SK-N-SH treated with all-trans-retinoic acid at 6 μM for 48 hours (cell line): ENCODE data around the gene FBH1.

Experiments
- PPARA ChIP-seq: fragments of 250-450 bp; sonication (Bioruptor Pico); IDR thresholded peaks from 2 replicates; pipeline ENCODE4 v1.5.0; 2020; ENCODE audit warnings: mild to moderate bottlenecking, borderline replicate concordance
- RARB ChIP-seq: fragments of 250-450 bp; sonication (Bioruptor Pico); IDR thresholded peaks from 2 replicates; pipeline ENCODE4 v1.8.0; 2021; ENCODE audit warnings: mild to moderate bottlenecking, moderate library complexity
- TCF4 ChIP-seq: fragments of 250-450 bp; sonication (Bioruptor Pico); IDR thresholded peaks from 2 replicates; pipeline ENCODE4 v1.8.0; 2021; ENCODE audit warnings: mild to moderate bottlenecking, moderate library complexity, borderline replicate concordance
- ZFP3 ChIP-seq: fragments of 250-450 bp; sonication (Bioruptor Pico); IDR thresholded peaks from 2 replicates; pipeline ENCODE4 v1.5.0; 2020; ENCODE audit warnings: mild to moderate bottlenecking, moderate library complexity
- ZNF8 ChIP-seq: fragments of 450-650 bp; formaldehyde crosslinking; IDR thresholded peaks from 2 replicates; pipeline ENCODE4 v1.5.0; 2020; ENCODE audit warnings: mild to moderate bottlenecking, moderate library complexity
- TF ChIP-seq, protein P1 (sequence below): fragments of 250-450 bp; sonication (Bioruptor Pico); IDR thresholded peaks from 2 replicates; pipeline ENCODE4 v1.5.1; 2020; ENCODE audit warnings: low read depth, mild to moderate bottlenecking, moderate library complexity

DNA sequence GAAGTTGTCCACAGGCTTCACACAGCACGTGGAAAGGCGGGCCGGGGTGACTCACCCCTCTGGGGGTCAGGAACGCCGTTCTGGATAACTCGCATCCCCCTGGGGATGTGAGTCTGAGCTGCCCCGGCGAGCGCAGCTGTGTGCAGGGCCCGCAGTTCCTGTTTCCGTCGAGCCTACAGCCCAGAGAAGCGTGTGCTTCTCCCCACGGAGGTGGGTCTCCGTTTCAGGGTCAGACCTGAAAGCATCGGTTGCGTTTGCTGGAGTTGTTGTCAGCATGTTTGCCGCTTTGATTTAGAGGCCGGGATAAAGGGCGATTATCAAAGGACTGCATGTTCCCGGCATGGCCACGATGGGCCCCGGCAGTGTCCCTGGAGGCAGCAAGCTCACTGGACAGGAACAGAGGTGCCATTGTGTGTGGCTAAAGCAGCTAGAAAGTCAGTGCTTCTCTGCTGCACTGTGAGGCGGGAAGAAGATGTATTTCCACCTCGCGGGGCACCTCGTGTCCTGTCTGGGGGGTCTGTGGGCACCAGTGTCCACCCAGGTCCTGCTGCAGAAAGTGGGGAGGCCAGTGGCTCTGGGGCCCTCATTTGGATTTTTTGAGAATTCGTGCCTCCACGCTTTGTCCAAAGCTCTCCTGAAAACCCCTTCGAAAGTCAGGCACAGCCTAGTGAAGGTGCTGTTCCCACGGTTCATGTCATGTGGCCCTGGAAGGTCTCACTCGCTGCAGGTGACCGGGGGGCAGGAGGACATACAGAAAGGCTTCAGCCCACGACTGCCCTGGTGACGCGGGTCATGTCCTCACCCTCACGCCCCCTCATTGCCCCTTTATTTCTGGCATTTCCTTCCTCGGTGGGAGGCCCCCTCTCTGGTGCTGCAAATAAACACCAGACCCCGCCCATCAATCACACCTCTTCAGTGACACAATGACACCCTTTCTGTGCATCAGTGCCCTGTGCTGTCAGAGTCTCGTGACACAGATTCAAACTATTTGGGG is 49.4 kb upstream of the FBH1 start:
- TF ChIP-seq RARB (no peak), ZNF8 (CRISPR knock-in tag) (no peak), ZFP3 (no peak), TCF4 (CRISPR knock-in tag) (no peak), PPARA (CRISPR knock-in tag) (no peak)
- TF ChIP-seq, protein P1, sequence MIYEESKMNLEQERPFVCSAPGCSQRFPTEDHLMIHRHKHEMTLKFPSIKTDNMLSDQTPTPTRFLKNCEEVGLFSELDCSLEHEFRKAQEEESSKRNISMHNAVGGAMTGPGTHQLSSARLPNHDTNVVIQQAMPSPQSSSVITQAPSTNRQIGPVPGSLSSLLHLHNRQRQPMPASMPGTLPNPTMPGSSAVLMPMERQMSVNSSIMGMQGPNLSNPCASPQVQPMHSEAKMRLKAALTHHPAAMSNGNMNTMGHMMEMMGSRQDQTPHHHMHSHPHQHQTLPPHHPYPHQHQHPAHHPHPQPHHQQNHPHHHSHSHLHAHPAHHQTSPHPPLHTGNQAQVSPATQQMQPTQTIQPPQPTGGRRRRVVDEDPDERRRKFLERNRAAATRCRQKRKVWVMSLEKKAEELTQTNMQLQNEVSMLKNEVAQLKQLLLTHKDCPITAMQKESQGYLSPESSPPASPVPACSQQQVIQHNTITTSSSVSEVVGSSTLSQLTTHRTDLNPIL (CRISPR knock-in tag) = no peak
